Measurements from ENCODE around the gene MCMBP.

Gene MCMBP

GRCh38 chr10:119783665-119784027, 89.0 kb downstream of the MCMBP start:
- no peak for DNase-seq (ENCODE audit: low spot score)

GRCh38 chr10:119782981-119783664, 89.5 kb downstream of the MCMBP start:
- DNase-seq (ENCODE audit: low spot score): no peak

- DNase-seq (ENCODE audit: low spot score): no peak
Measured at GRCh38 chr10:119781498-119781897, 91.1 kb downstream of the MCMBP start.

DNA sequence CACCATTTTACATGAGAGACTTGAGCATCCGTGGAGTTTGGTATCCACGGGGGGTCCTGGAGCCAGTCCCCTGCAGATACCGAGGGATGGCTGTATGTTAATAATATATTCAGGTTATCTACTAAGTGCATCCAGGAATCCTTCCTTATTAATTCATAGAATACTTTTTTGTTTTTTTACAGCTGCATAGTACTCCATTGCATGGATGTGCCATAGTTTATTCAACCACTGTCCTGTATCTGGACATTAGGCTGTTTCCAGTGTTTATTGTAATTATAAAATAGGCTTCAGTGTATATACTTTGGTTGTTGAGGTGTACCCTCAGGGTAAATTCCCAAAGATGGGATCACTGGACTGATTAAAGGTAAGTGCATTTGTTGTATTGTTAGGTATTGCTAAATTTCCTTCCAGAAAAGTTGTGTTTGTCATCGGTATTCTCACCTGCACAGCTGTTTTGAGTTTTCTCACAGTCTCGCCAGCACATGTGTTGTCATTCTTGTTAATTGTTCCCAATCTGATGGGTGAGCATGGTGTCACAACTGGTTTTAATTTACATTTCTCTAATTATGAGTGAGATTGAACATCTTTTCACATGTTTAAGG, 91.7 kb downstream of the MCMBP start:
- no peak for DNase-seq (ENCODE audit: low spot score)

Measured in globus pallidus (tissue), 1 donor.